ENCODE measurements around the gene CLMN. TPM values are rescaled to one million over a fixed set of nuclear protein-coding genes. Genes with fewer than 3 reads are reported as not detected.

The CLMN gene, protein sequence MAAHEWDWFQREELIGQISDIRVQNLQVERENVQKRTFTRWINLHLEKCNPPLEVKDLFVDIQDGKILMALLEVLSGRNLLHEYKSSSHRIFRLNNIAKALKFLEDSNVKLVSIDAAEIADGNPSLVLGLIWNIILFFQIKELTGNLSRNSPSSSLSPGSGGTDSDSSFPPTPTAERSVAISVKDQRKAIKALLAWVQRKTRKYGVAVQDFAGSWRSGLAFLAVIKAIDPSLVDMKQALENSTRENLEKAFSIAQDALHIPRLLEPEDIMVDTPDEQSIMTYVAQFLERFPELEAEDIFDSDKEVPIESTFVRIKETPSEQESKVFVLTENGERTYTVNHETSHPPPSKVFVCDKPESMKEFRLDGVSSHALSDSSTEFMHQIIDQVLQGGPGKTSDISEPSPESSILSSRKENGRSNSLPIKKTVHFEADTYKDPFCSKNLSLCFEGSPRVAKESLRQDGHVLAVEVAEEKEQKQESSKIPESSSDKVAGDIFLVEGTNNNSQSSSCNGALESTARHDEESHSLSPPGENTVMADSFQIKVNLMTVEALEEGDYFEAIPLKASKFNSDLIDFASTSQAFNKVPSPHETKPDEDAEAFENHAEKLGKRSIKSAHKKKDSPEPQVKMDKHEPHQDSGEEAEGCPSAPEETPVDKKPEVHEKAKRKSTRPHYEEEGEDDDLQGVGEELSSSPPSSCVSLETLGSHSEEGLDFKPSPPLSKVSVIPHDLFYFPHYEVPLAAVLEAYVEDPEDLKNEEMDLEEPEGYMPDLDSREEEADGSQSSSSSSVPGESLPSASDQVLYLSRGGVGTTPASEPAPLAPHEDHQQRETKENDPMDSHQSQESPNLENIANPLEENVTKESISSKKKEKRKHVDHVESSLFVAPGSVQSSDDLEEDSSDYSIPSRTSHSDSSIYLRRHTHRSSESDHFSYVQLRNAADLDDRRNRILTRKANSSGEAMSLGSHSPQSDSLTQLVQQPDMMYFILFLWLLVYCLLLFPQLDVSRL
- 1 to 10 TPM in 2 of 5 donors, under 1 TPM in 3; 0.68 to 2.2 (median 0.99) TPM for total RNA-seq
- total RNA-seq (2013): 0.46 TPM
- total RNA-seq: 0.39 to 4.4 (median 1.0) reads per million in 29 experiments

DNA sequence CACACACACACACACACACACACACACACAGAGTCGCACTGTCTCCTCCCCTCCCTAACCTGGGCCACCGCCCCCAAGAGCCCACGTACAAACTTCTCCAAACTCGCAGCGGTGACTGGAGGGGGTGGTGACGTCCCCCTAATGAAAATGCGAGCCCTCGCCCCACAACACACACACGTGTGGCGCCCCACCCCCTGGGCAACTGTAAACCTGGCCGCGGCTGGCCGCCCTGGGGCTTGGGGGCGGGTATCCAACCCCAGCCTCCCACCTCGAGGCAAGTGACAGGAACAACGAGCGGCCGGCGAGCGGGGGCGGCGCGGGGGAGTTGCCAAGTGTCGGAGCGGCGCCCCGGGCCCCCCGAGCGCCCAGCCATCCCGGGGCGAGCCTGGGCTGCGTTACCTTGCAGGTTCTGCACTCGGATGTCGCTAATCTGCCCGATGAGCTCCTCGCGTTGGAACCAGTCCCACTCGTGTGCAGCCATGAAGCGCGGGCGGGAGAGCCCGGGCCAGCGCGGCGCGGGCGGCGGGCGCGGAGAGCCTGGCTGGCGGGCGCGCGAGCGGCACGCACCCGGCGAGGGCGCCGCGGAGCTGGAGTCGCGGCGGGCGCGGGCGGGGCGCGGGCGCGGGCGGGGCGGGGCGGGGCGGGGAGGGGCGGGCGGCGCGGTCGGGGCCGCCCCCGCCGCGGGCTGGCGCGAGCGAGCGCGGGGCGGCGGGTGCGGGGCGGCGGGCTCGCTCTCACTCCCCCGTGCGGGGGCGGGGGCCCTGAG lies at the start of gene CLMN:
CLMN (minus strand) TSS at position 597 of the 766 bp plus-strand sequence; CDS start at position 481, 116 bp downstream.
- Mint-ChIP-seq H3K27ac (no peak within 1 kb of the TSS), H3K4me1 (peaks cover 10 to 15% (median 11%) of the 10 kb centered on the region in 3 donors), H3K9me3 (no peaks in the 10 kb centered on the region), H3K36me3 (no peaks in the 10 kb centered on the region), H3K27me3 (peaks cover 10 to 23% of the 10 kb centered on the region in 2 donors), H3K4me3 (peak within 1 kb of the TSS; percentile 71 to 86 (median 75))
- POLR2A ChIA-PET: no interaction called here
- CTCF ChIA-PET: interaction anchor here in 1 of 2 donors (0.7 kb wide), 1 partner anchor 54 kb away, joined by 4 read pairs; no protein-coding TSS in a partner anchor
- H3K36me3 ChIP-seq (ENCODE audit: control insufficient read depth in 2 of 2, extremely low read depth in 1 of 2, insufficient read depth in 1 of 2, low read length in 1 of 2): no peaks in the 10 kb centered on the region
- peak; percentile 72 to 77 (median 74) for ATAC-seq (replicated peaks in 1 of 4)
- H3K27me3 ChIP-seq (replicated peaks in 1 of 2; ENCODE audit: control insufficient read depth in 2 of 2, extremely low read depth in 1 of 2, insufficient read depth in 2 of 2, low read length in 1 of 2): peaks cover 6 to 61% of the 10 kb centered on the region in 2 experiments
- under 1% methylated on average over 41 of the region's 98 CpGs for WGBS (ENCODE audit: insufficient coverage)
- peak within 1 kb of the TSS; percentile 49 to 58 for H3K4me3 ChIP-seq (ENCODE audit: control insufficient read depth in 1 of 2, extremely low read depth in 1 of 2, low read length in 1 of 2)
- DNase-seq: peak in 33 of 35 experiments; percentile 4 to 58 (median 18)
- peaks cover 0 to 18% of the 10 kb centered on the region in 2 experiments for H3K4me1 ChIP-seq (ENCODE audit: control insufficient read depth in 1 of 2, extremely low read depth in 1 of 2, insufficient read depth in 2 of 2, low read length in 2 of 2)
- no peaks in the 10 kb centered on the region for H3K9me3 ChIP-seq
- H3K27ac ChIP-seq (ENCODE audit: low read length): no peak within 1 kb of the TSS

GRCh38 chr14:95365401-95365800 lies 45.7 kb upstream of the CLMN start:
- ATAC-seq (replicated peaks in 1 of 4) (no peak), DNase-seq (no peak)
- Mint-ChIP-seq H3K4me1 (no peaks in the 10 kb centered on the region), H3K27ac (no peak overlapping the region), H3K4me3 (no peak overlapping the region), H3K36me3 (no peaks in the 10 kb centered on the region), H3K9me3 (no peaks in the 10 kb centered on the region), H3K27me3 (peaks cover 40 to 48% of the 10 kb centered on the region in 2 donors)
- POLR2A ChIA-PET: no interaction called here
- no CpG with 5 or more reads among the region's 2 CpGs for WGBS (ENCODE audit: insufficient coverage)
- H3K27ac ChIP-seq (ENCODE audit: low read length): no peak overlapping the region
- H3K36me3 ChIP-seq (ENCODE audit: control insufficient read depth in 2 of 2, extremely low read depth in 1 of 2, insufficient read depth in 1 of 2, low read length in 1 of 2): no peaks in the 10 kb centered on the region
- H3K27me3 ChIP-seq (replicated peaks in 1 of 2; ENCODE audit: control insufficient read depth in 2 of 2, extremely low read depth in 1 of 2, insufficient read depth in 2 of 2, low read length in 1 of 2): peaks cover 9 to 48% of the 10 kb centered on the region in 2 experiments
- CTCF ChIA-PET: interaction anchor here in 1 of 2 donors (0.5 kb wide), 1 partner anchor 195 kb away, joined by 4 read pairs; no protein-coding TSS in a partner anchor
- no peaks in the 10 kb centered on the region for H3K9me3 ChIP-seq
- no peak overlapping the region for H3K4me3 ChIP-seq (ENCODE audit: control insufficient read depth in 1 of 2, extremely low read depth in 1 of 2, low read length in 1 of 2)
- peaks cover 0 to 6% of the 10 kb centered on the region in 2 experiments for H3K4me1 ChIP-seq (ENCODE audit: control insufficient read depth in 1 of 2, extremely low read depth in 1 of 2, insufficient read depth in 2 of 2, low read length in 2 of 2)

DNA sequence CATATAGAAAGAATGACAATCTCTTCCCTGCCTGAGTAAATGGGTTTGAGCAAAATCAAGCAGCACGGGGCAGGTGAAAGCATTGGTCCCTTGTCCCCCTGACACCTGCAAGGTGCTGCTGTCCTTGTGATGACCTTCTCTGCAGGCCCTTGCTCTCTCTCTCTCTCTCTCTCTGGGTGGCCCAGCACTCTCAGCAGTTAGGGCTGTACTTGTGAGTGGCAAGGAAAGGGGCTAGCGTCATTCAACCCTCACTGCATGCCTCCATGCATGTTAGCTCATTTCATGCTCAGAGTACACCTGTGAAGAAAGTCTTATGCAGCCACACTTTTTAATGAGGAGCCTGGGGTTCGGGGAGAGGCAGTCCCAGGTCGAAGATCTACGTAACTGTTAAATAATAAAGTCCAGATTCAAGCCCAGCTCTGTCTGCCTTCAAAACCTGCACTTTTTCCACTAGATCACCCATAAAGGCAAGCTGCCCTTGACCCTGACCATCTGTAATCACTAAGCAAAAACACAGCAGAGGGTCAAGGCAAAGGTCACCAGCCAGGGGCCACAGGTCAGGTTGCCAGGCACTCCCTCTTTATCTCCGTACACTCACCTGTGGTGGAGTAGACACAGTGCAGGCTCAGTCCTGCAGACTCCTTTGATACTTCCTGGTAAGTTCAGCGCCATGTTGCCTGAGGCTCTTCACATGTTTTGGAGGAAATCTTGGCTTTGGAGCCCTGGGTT lies 44.9 kb upstream of the CLMN start:
- Histone ChIP-seq H3K27ac (ENCODE audit: low read length) (no peak overlapping the region), H3K36me3 (ENCODE audit: control insufficient read depth in 2 of 2, extremely low read depth in 1 of 2, insufficient read depth in 1 of 2, low read length in 1 of 2) (no peaks in the 10 kb centered on the region), H3K4me1 (ENCODE audit: control insufficient read depth in 1 of 2, extremely low read depth in 1 of 2, insufficient read depth in 2 of 2, low read length in 2 of 2) (peaks cover 0 to 6% of the 10 kb centered on the region in 2 experiments), H3K27me3 (replicated peaks in 1 of 2; ENCODE audit: control insufficient read depth in 2 of 2, extremely low read depth in 1 of 2, insufficient read depth in 2 of 2, low read length in 1 of 2) (peaks cover 9 to 55% of the 10 kb centered on the region in 2 experiments), H3K9me3 (no peaks in the 10 kb centered on the region), H3K4me3 (ENCODE audit: control insufficient read depth in 1 of 2, extremely low read depth in 1 of 2, low read length in 1 of 2) (no peak overlapping the region)
- WGBS (ENCODE audit: insufficient coverage): no CpG with 5 or more reads among the region's 7 CpGs
- ChIA-PET POLR2A (no interaction called here), CTCF (no interaction called here)
- DNase-seq (no peak), ATAC-seq (replicated peaks in 1 of 4) (no peak)
- H3K4me1 Mint-ChIP-seq: no peaks in the 10 kb centered on the region
- peaks cover 40 to 50% of the 10 kb centered on the region in 2 donors for H3K27me3 Mint-ChIP-seq
- no peak overlapping the region for H3K4me3 Mint-ChIP-seq
- H3K9me3 Mint-ChIP-seq: no peaks in the 10 kb centered on the region
- no peaks in the 10 kb centered on the region for H3K36me3 Mint-ChIP-seq
- no peak overlapping the region for H3K27ac Mint-ChIP-seq

DNA sequence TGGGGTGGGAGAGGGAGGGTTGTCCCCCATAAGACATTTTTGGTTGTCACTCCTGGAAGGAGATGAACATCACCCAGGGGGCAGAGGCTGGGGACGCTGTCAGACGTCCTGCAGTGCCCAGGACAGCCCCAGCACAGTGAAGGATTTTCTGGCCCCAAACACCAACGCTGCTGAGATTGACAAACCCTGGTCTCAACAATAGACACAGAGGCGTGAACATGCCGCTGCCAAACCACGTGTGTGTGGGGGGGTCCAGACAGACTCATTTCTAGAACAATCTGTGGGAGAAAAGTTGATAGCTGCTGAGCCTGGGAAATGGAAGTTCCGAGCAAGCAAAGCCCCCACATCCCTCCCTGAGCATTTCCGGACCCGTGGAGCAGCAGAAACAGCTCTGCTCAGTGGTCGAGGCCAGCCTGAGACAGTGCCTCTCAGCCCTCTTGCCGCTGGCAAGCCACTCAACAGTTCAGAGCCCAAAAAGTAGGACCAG lies 43.8 kb upstream of the CLMN start:
- Mint-ChIP-seq H3K4me3 (no peak overlapping the region), H3K27ac (no peak overlapping the region), H3K4me1 (no peaks in the 10 kb centered on the region), H3K36me3 (no peaks in the 10 kb centered on the region), H3K9me3 (no peaks in the 10 kb centered on the region), H3K27me3 (peaks cover 41 to 54% of the 10 kb centered on the region in 2 donors)
- no peaks in the 10 kb centered on the region for H3K9me3 ChIP-seq
- WGBS (ENCODE audit: insufficient coverage): 57% methylated on average over 5 of the region's 11 CpGs
- ChIA-PET CTCF (no interaction called here), POLR2A (no interaction called here)
- H3K27me3 ChIP-seq (replicated peaks in 1 of 2; ENCODE audit: control insufficient read depth in 2 of 2, extremely low read depth in 1 of 2, insufficient read depth in 2 of 2, low read length in 1 of 2): peaks cover 9 to 52% of the 10 kb centered on the region in 2 experiments
- peaks cover 0 to 6% of the 10 kb centered on the region in 2 experiments for H3K4me1 ChIP-seq (ENCODE audit: control insufficient read depth in 1 of 2, extremely low read depth in 1 of 2, insufficient read depth in 2 of 2, low read length in 2 of 2)
- no peak overlapping the region for H3K27ac ChIP-seq (ENCODE audit: low read length)
- no peaks in the 10 kb centered on the region for H3K36me3 ChIP-seq (ENCODE audit: control insufficient read depth in 2 of 2, extremely low read depth in 1 of 2, insufficient read depth in 1 of 2, low read length in 1 of 2)
- no peak overlapping the region for H3K4me3 ChIP-seq (ENCODE audit: control insufficient read depth in 1 of 2, extremely low read depth in 1 of 2, low read length in 1 of 2)
- no peak for DNase-seq
- no peak for ATAC-seq (replicated peaks in 1 of 4)

DNA sequence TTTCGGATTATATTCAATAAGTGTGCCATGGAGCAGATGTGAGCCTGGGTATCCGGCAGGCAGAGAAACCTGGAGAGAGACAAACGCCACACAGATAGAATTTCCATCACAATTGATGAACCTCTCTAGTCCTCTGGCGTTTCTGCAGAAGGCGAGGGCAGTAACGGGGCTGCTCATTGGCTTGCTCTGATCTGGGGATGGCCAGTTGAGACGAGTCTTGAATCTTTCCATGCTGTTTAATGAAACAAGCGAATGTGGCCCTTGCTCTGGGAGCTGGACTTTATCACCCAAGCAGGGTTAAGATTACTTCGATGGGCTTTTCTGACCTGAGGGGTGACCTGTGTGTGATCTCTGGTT lies 42.4 kb upstream of the CLMN start:
- H3K4me3 ChIP-seq (ENCODE audit: control insufficient read depth in 1 of 2, extremely low read depth in 1 of 2, low read length in 1 of 2): no peak overlapping the region
- POLR2A ChIA-PET: no interaction called here
- ATAC-seq (replicated peaks in 1 of 4) (no peak), DNase-seq (no peak)
- H3K36me3 ChIP-seq (ENCODE audit: control insufficient read depth in 2 of 2, extremely low read depth in 1 of 2, insufficient read depth in 1 of 2, low read length in 1 of 2): no peaks in the 10 kb centered on the region
- no peaks in the 10 kb centered on the region for H3K9me3 ChIP-seq
- CTCF ChIA-PET: interaction anchor here in 1 of 2 donors (0.9 kb wide), 1 partner anchor 794 kb away, joined by 3 read pairs; no protein-coding TSS in a partner anchor
- H3K9me3 Mint-ChIP-seq: no peaks in the 10 kb centered on the region
- H3K27ac ChIP-seq (ENCODE audit: low read length): no peak overlapping the region
- H3K4me1 ChIP-seq (ENCODE audit: control insufficient read depth in 1 of 2, extremely low read depth in 1 of 2, insufficient read depth in 2 of 2, low read length in 2 of 2): peaks cover 0 to 6% of the 10 kb centered on the region in 2 experiments
- H3K4me3 Mint-ChIP-seq: no peak overlapping the region
- peaks cover 9 to 53% of the 10 kb centered on the region in 2 experiments for H3K27me3 ChIP-seq (replicated peaks in 1 of 2; ENCODE audit: control insufficient read depth in 2 of 2, extremely low read depth in 1 of 2, insufficient read depth in 2 of 2, low read length in 1 of 2)
- no peaks in the 10 kb centered on the region for H3K36me3 Mint-ChIP-seq
- 63% methylated on average over 7 of the region's 9 CpGs for WGBS (ENCODE audit: insufficient coverage)
- H3K27me3 Mint-ChIP-seq: peaks cover 44 to 50% of the 10 kb centered on the region in 2 donors
- no peaks in the 10 kb centered on the region for H3K4me1 Mint-ChIP-seq
- no peak overlapping the region for H3K27ac Mint-ChIP-seq

Data from T-cell (primary cell).